Stimulated activated CD8-positive, alpha-beta memory T cell treated with anti-CD3 and anti-CD28 coated beads, Interleukin-12 subunit alpha, Interleukin-12 subunit beta, amount 100 ng/mL, for 24 hours (primary cell): ENCODE results near the gene SFXN3.

Experiments used
- DNase-seq: peaks from one replicate; pipeline ENCODE4 v3.0.0-alpha.2; 2020; ENCODE audit errors: extremely low read depth

Gene SFXN3

GRCh38 chr10:101000127-101000914, 30.7 kb upstream of the SFXN3 start:
- DNase-seq = no peak

- no peak for DNase-seq
These were observed 29.9 kb upstream of the SFXN3 start for GRCh38 chr10:101000915-101001658.

DNA sequence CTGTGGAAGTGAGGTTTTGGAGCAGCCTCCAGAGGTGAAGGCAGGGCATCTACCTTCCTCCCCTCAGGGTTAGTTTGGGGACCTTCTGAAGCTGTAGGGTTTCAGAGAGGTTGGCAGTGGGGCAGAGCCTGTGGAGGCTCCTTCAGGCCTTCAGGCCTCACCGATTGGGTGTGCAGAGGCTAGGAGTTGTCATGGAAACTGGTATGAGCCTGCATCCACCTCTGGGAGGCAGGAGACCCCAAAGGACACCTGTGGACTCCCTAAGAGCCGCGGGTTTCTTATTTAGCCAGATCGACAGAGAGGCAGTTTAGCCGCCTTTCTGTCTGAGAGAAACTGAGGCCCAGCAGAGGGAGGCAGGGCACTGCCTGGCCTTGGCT, 29.4 kb upstream of the SFXN3 start:
- no peak for DNase-seq

DNA sequence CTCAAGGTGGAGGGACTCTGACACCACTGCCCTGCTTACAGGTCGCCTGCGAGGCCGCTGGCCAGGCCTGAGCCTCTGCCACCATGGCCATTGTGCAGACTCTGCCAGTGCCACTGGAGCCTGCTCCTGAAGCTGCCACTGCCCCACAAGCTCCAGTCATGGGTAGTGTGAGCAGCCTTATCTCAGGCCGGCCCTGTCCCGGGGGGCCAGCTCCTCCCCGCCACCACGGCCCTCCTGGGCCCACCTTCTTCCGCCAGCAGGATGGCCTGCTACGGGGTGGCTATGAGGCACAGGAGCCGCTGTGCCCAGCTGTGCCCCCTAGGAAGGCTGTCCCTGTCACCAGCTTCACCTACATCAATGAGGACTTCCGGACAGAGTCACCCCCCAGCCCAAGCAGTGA, 28.6 kb upstream of the SFXN3 start:
- DNase-seq = no peak

DNA sequence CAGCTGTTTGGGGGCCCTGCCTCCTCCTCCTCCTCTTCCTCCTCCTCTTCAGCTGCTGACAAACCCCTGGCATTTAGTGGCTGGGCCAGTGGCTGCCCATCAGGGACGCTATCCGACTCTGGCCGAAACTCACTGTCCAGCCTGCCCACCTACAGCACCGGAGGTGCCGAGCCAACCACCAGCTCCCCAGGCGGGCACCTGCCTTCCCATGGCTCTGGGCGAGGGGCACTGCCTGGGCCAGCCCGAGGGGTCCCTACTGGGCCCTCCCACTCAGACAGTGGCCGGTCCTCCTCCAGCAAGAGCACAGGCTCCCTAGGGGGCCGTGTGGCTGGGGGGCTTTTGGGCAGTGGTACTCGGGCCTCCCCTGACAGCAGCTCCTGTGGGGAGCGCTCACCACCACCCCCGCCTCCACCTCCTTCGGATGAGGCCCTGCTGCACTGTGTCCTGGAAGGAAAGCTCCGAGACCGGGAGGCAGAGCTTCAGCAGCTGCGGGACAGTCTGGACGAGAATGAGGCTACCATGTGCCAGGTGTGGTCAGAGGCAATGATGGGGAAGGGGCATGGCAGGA, 27.3 kb upstream of the SFXN3 start:
- DNase-seq = no peak

- no peak for DNase-seq
These were observed 25.7 kb upstream of the SFXN3 start for GRCh38 chr10:101005361-101005760.

- no peak for DNase-seq
These were observed 25.0 kb upstream of the SFXN3 start for GRCh38 chr10:101005869-101006567.

GRCh38 chr10:101006593-101007098, 24.4 kb upstream of the SFXN3 start:
- no peak for DNase-seq

GRCh38 chr10:101007099-101007711, 23.8 kb upstream of the SFXN3 start:
- DNase-seq = no peak

- no peak for DNase-seq
These were observed 22.9 kb upstream of the SFXN3 start for GRCh38 chr10:101007915-101008822.

- no peak for DNase-seq
These were observed 22.1 kb upstream of the SFXN3 start for GRCh38 chr10:101008823-101009423.

DNA sequence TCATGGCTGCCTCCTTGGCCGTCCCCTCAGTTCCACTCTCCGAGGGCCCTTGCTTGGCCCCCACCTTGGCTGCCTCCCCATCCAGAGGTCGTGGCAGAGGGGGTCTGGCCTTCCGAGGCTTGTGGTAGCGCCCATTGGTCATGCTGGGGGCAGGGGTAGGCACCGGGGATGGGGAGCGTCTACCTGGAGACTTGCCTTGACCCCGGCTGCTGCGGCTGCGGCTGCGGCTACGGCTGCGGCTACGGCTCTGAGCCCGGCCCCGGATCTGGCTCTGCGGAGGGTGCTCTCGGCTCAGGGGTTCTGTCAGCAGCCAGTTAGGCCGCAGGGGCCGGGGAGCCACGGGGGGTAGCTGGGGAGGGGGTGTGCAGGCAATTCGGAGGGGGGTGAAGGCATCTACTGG, 20.7 kb upstream of the SFXN3 start:
- DNase-seq = no peak

GRCh38 chr10:101011517-101012423, 19.3 kb upstream of the SFXN3 start:
- DNase-seq = no peak

- no peak for DNase-seq
These were observed 18.3 kb upstream of the SFXN3 start for GRCh38 chr10:101012525-101013364.

- no peak for DNase-seq
These were observed 17.6 kb upstream of the SFXN3 start for GRCh38 chr10:101013365-101013825.

- DNase-seq = no peak
These were observed 16.7 kb upstream of the SFXN3 start for GRCh38 chr10:101014230-101014884.

DNA sequence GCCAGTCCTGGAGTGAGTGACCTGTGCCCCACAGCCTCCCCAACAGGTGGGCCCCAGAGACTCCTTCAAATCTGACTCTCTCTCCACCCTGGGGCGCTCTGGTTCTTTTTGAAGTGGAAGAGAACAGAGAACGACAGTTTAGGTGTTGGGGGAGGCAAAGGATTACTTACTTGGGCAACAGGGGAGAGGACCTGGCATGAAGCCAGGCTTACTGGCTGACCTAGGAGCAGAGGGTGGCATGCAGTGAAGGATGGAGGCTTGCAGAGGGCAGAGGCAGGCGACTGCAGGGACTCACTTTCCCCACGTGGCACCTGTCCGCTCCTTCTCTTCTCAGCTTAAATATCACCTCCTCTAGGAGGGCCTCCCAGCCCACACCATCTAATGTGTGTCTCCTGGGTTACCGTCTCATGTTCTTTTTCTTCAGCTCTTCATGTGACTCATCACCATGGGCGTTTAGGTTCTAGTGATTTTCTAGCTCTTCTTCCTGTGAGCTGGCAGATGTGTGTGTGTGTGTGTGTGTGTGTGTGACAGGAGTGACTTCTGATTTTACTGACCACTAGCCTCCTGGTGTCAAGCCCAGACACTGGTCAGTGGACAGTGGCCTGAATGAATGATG, 16.0 kb upstream of the SFXN3 start:
- DNase-seq = no peak
